Neural progenitor cell (in vitro differentiated cells): Measurements from ENCODE around the gene SSBP2. TPM values are rescaled to one million over a fixed set of nuclear protein-coding genes. Genes with fewer than 3 reads are reported as not detected.

ENCODE experiments used
- DNase-seq: peaks from one replicate; pipeline ENCODE4 v3.0.0-alpha.2; 2016; ENCODE audit warnings: low spot score
- H2AFZ ChIP-seq: fragments of 200-600 bp; sonication (generic); replicated peaks from 2 replicates; pipeline ENCODE4 v1.6.1; 2016; ENCODE audit warnings: antibody characterized with exemption
- H3F3A ChIP-seq: fragments of 200-600 bp; sonication (generic); 2 replicates; pipeline ENCODE4 v1.6.1; 2016; ENCODE audit warnings: antibody characterized with exemption, low read depth
- H3K27ac ChIP-seq: fragments of 200-600 bp; sonication (generic); 2 replicates; pipeline ENCODE4 v1.5.1; 2016; ENCODE audit warnings: mild to moderate bottlenecking
- H3K27me3 ChIP-seq: fragments of 200-600 bp; sonication (generic); 2 replicates; pipeline ENCODE4 v1.6.1; 2016; ENCODE audit warnings: mild to moderate bottlenecking, moderate library complexity
- H3K36me3 ChIP-seq: fragments of 200-600 bp; sonication (generic); 2 replicates; pipeline ENCODE4 v1.5.1; 2016
- H3K4me1 ChIP-seq: fragments of 200-600 bp; sonication (generic); 2 replicates; pipeline ENCODE4 v1.6.1; 2016; ENCODE audit warnings: mixed run types
- H3K4me2 ChIP-seq: fragments of 200-600 bp; sonication (generic); 2 replicates; pipeline ENCODE4 v1.6.1; 2016
- H3K4me3 ChIP-seq: fragments of 200-600 bp; sonication (generic); 2 replicates; pipeline ENCODE4 v1.5.1; 2016
- H3K79me2 ChIP-seq: fragments of 200-600 bp; sonication (generic); 2 replicates; pipeline ENCODE4 v1.6.1; 2016; ENCODE audit warnings: low read depth
- H3K9ac ChIP-seq: fragments of 200-600 bp; sonication (generic); 2 replicates; pipeline ENCODE4 v1.6.1; 2016
- H3K9me3 ChIP-seq: fragments of 200-600 bp; sonication (generic); 2 replicates; pipeline ENCODE4 v1.5.1; 2016; ENCODE audit warnings: low read depth
- H4K20me1 ChIP-seq: fragments of 200-600 bp; sonication (generic); 2 replicates; pipeline ENCODE4 v1.6.1; 2016; ENCODE audit warnings: low read depth
- H3K27ac Mint-ChIP-seq: 3 replicates; pipeline ENCODE4 v1.8.0; 2021; ENCODE audit warnings: mixed read lengths
- H3K27me3 Mint-ChIP-seq: 2 replicates; pipeline ENCODE4 v1.8.0; 2022; ENCODE audit warnings: low read depth, mild to moderate bottlenecking, inconsistent platforms, moderate library complexity, mixed read lengths; ENCODE audit not compliant: insufficient read depth
- H3K36me3 Mint-ChIP-seq: 3 replicates; pipeline ENCODE4 v1.8.0; 2021; ENCODE audit warnings: mixed read lengths
- H3K4me1 Mint-ChIP-seq: 3 replicates; pipeline ENCODE4 v1.8.0; 2021; ENCODE audit warnings: mixed read lengths
- H3K4me3 Mint-ChIP-seq: 3 replicates; pipeline ENCODE4 v1.8.0; 2021; ENCODE audit warnings: mild to moderate bottlenecking, moderate library complexity, mixed read lengths
- H3K9me3 Mint-ChIP-seq: 3 replicates; pipeline ENCODE4 v1.8.0; 2020; ENCODE audit warnings: mixed read lengths
- EZH2 ChIP-seq: fragments of 200-600 bp; sonication (generic); IDR thresholded peaks from 2 replicates; pipeline ENCODE4 v1.6.1; 2017; ENCODE audit warnings: antibody characterized with exemption, mild to moderate bottlenecking, moderate library complexity
- EZH2phosphoT487 ChIP-seq: fragments of 200-600 bp; sonication (generic); IDR thresholded peaks from 2 replicates; pipeline ENCODE4 v1.6.1; 2017; ENCODE audit warnings: antibody characterized with exemption
- total RNA-seq: library from RNA; depleted of rRNA; stranded (reverse); fragments of >200 nt; gene quantifications from 2 replicates; pipeline ENCODE4 v1.2.3, GENCODE V29; 2015; ENCODE audit warnings: low replicate concordance
- TF ChIP-seq, protein P1 (sequence below): fragments of 200-600 bp; sonication (generic); IDR thresholded peaks from 2 replicates; pipeline ENCODE4 v1.5.1; 2017; ENCODE audit warnings: antibody characterized with exemption, mild to moderate bottlenecking

The SSBP2 gene
- total RNA-seq, 1 donor from 2014 or later, result 175 TPM

DNA sequence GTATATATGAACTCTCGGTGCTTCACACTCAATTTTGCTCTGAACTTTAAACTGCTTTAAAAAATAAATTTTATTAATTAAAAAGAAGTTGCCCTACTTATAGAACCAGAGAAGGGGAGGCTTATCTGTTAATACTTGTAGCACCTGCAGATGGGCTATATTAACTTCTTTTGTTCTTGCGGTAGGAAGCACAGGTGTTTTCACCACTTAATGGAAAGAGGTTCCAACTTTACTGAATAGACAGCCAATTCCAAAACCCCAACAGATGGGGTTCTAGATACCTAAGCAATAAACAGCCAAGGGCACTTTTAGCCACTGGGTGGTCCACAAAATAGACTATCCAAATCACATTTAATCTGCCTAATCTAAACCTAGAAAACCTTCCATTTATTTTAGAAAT lies 65.4 kb downstream of the SSBP2 start:
- H3K9me3 Mint-ChIP-seq, result peaks cover 77% of the 10 kb centered on the region
- TF ChIP-seq EZH2 (no peak), EZH2phosphoT487 (no peak)
- TF ChIP-seq, protein P1, sequence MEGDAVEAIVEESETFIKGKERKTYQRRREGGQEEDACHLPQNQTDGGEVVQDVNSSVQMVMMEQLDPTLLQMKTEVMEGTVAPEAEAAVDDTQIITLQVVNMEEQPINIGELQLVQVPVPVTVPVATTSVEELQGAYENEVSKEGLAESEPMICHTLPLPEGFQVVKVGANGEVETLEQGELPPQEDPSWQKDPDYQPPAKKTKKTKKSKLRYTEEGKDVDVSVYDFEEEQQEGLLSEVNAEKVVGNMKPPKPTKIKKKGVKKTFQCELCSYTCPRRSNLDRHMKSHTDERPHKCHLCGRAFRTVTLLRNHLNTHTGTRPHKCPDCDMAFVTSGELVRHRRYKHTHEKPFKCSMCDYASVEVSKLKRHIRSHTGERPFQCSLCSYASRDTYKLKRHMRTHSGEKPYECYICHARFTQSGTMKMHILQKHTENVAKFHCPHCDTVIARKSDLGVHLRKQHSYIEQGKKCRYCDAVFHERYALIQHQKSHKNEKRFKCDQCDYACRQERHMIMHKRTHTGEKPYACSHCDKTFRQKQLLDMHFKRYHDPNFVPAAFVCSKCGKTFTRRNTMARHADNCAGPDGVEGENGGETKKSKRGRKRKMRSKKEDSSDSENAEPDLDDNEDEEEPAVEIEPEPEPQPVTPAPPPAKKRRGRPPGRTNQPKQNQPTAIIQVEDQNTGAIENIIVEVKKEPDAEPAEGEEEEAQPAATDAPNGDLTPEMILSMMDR, result no peak
- no peaks in the 10 kb centered on the region for H3K27me3 Mint-ChIP-seq
- peaks cover 7% of the 10 kb centered on the region for H4K20me1 ChIP-seq
- H3K4me3 ChIP-seq, result no peak overlapping the region
- no peak overlapping the region for H3K4me2 ChIP-seq
- H3K4me1 Mint-ChIP-seq, result no peaks in the 10 kb centered on the region
- H3K27me3 ChIP-seq, result no peaks in the 10 kb centered on the region
- H3K36me3 Mint-ChIP-seq, result peaks cover 74% of the 10 kb centered on the region
- H2AFZ ChIP-seq, result no peak overlapping the region
- peaks cover 20% of the 10 kb centered on the region for H3K36me3 ChIP-seq
- H3K9ac ChIP-seq, result no peak overlapping the region
- H3K27ac Mint-ChIP-seq, result no peak overlapping the region
- H3K4me1 ChIP-seq, result no peaks in the 10 kb centered on the region
- peaks cover 99% of the 10 kb centered on the region for H3K79me2 ChIP-seq
- DNase-seq, result no peak
- no peaks in the 10 kb centered on the region for H3F3A ChIP-seq
- no peaks in the 10 kb centered on the region for H3K9me3 ChIP-seq
- no peak overlapping the region for H3K27ac ChIP-seq
- no peak overlapping the region for H3K4me3 Mint-ChIP-seq

DNA sequence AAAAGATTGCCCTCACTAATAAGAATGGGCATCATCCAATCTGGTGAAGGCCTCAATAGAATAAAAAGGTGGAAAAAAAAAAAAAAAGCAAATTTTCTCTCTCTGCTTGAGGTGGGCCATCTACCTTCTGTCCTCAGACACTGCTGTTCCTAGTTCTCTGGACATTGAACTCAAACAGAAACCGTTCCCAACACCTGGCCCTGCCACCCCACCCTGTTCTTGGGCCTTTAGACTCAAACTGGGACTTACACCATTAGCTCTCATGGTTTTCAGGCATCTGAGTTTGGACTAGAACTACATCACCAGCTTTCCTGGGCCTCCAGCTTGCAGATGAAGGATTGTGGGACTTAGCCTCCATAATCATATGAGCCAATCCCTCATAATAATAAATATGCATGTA lies 71.0 kb downstream of the SSBP2 start:
- no peak overlapping the region for H3K4me3 Mint-ChIP-seq
- no peaks in the 10 kb centered on the region for H3K9me3 ChIP-seq
- no peak overlapping the region for H3K27ac ChIP-seq
- no peaks in the 10 kb centered on the region for H3F3A ChIP-seq
- no peak overlapping the region for H3K4me3 ChIP-seq
- peaks cover 10% of the 10 kb centered on the region for H4K20me1 ChIP-seq
- no peak for DNase-seq
- H3K36me3 ChIP-seq, result peaks cover 21% of the 10 kb centered on the region
- TF ChIP-seq EZH2, result no peak
- no peak for TF ChIP-seq EZH2phosphoT487
- TF ChIP-seq, protein P1, result no peak
- no peak overlapping the region for H2AFZ ChIP-seq
- H3K79me2 ChIP-seq, result peaks cover 100% of the 10 kb centered on the region
- peaks cover 6% of the 10 kb centered on the region for H3K4me1 ChIP-seq
- H3K36me3 Mint-ChIP-seq, result peaks cover 75% of the 10 kb centered on the region
- peaks cover under 1% of the 10 kb centered on the region for H3K27me3 Mint-ChIP-seq
- H3K9ac ChIP-seq, result no peak overlapping the region
- H3K4me1 Mint-ChIP-seq, result no peaks in the 10 kb centered on the region
- H3K9me3 Mint-ChIP-seq, result peaks cover 72% of the 10 kb centered on the region
- no peak overlapping the region for H3K4me2 ChIP-seq
- no peak overlapping the region for H3K27ac Mint-ChIP-seq
- H3K27me3 ChIP-seq, result no peaks in the 10 kb centered on the region

DNA sequence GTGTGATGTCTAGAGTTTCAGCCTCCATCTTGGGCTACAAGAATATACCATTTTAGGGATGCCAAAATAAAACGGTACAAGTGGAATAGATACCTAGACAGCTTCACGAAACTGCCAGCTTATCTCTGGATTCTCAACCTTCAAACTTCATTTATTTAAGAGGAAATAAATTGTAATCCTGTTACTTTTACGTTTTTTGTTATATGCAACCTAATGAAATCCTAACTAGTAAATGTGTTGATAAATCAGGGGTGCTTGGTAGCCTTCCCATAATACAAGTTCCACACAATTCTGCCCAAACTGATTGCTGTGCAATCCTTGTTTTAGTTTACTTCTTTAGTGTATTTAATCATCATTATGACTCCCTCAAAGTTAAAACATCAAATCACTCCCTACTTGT lies 75.5 kb downstream of the SSBP2 start:
- TF ChIP-seq, protein P1, result no peak
- TF ChIP-seq EZH2phosphoT487 (no peak), EZH2 (no peak)
- Mint-ChIP-seq H3K4me3 (no peak overlapping the region), H3K27ac (no peak overlapping the region), H3K36me3 (peaks cover 45% of the 10 kb centered on the region), H3K27me3 (peaks cover 2% of the 10 kb centered on the region), H3K4me1 (no peaks in the 10 kb centered on the region), H3K9me3 (peaks cover 41% of the 10 kb centered on the region)
- no peak for DNase-seq
- H2AFZ ChIP-seq, result no peak overlapping the region
- no peak overlapping the region for H3K4me3 ChIP-seq
- H4K20me1 ChIP-seq, result peaks cover 50% of the 10 kb centered on the region
- peaks cover 14% of the 10 kb centered on the region for H3K36me3 ChIP-seq
- no peaks in the 10 kb centered on the region for H3K27me3 ChIP-seq
- H3K4me2 ChIP-seq, result no peak overlapping the region
- no peak overlapping the region for H3K9ac ChIP-seq
- H3F3A ChIP-seq, result peaks cover 2% of the 10 kb centered on the region
- H3K79me2 ChIP-seq, result peaks cover 100% of the 10 kb centered on the region
- H3K4me1 ChIP-seq, result peaks cover 10% of the 10 kb centered on the region
- no peaks in the 10 kb centered on the region for H3K9me3 ChIP-seq
- no peak overlapping the region for H3K27ac ChIP-seq
